GM13977 (cell line): ENCODE data around the gene CACNA2D4.
"Not testable (repeated sequence)": the region's sequence is repeated elsewhere in the genome, so short reads cannot be mapped to it uniquely, and the experiment has no call there.

Source experiments
- DNase-seq: peaks from one replicate; pipeline ENCODE4 v3.0.0; 2012; ENCODE audit warnings: low spot score
- CTCF ChIP-seq: IDR thresholded peaks from 2 replicates; pipeline ENCODE4 v1.5.1; 2012; ENCODE audit warnings: mild to moderate bottlenecking, control low read depth; ENCODE audit not compliant: insufficient read depth; ENCODE audit errors: extremely low read depth, missing control alignments
- in situ Hi-C: fragments of 300-500 bp; cut with MboI; formaldehyde crosslinking; loops from one replicate; pipeline ENCODE4 v1.12.0; 2022; ENCODE audit warnings: low sequenced_read_pairs, low pct_unique_long_range_greater_than_20kb, mixed read lengths, inconsistent platforms; ENCODE audit not compliant: unreplicated experiment

CACNA2D4 gene

GRCh38 chr12:1821805-1822204, 96.6 kb downstream of the CACNA2D4 start:
- no peak for TF ChIP-seq CTCF
- in situ Hi-C loops, result no loop called here
- DNase-seq, result no peak

GRCh38 chr12:1820896-1821291, 97.6 kb downstream of the CACNA2D4 start:
- in situ Hi-C loops, result no loop called here
- no peak for TF ChIP-seq CTCF
- DNase-seq, result no peak

GRCh38 chr12:1820191-1820895, 98.1 kb downstream of the CACNA2D4 start, which contains the start of gene LRTM2:
Gene LRTM2 (plus strand): TSS chr12:1820565. CDS start chr12:1828149, 7,584 bp downstream.
- no peak for DNase-seq
- in situ Hi-C loops, result no loop called here
- TF ChIP-seq CTCF, result no peak

- in situ Hi-C loops, result no loop called here
- DNase-seq, result no peak
- TF ChIP-seq CTCF, result no peak
These were observed 98.9 kb downstream of the CACNA2D4 start for GRCh38 chr12:1819571-1819970.

GRCh38 chr12:1819050-1819449, 99.4 kb downstream of the CACNA2D4 start:
- no peak for DNase-seq
- TF ChIP-seq CTCF, result no peak
- in situ Hi-C loops, result no loop called here

- in situ Hi-C loops, DNase-seq: not testable (repeated sequence)
These were observed 100.5 kb downstream of the CACNA2D4 start for GRCh38 chr12:1817928-1818327.

- no peak for TF ChIP-seq CTCF
- no peak for DNase-seq
- in situ Hi-C loops, result no loop called here
These were observed 101.6 kb downstream of the CACNA2D4 start for GRCh38 chr12:1816730-1817348.
